ENCODE data around the gene GUCD1. TPM values are rescaled to one million over a fixed set of nuclear protein-coding genes. Genes with fewer than 3 reads are reported as not detected.
A peak's percentile ranks its signal among the peaks of the same experiment; 100 is the strongest.
"Not testable (repeated sequence)": the region's sequence is repeated elsewhere in the genome, so short reads cannot be mapped to it uniquely, and the experiment has no call there.

The GUCD1 gene
- total RNA-seq, 1 experiment from 2014 or later, result 58.3 TPM

DNA sequence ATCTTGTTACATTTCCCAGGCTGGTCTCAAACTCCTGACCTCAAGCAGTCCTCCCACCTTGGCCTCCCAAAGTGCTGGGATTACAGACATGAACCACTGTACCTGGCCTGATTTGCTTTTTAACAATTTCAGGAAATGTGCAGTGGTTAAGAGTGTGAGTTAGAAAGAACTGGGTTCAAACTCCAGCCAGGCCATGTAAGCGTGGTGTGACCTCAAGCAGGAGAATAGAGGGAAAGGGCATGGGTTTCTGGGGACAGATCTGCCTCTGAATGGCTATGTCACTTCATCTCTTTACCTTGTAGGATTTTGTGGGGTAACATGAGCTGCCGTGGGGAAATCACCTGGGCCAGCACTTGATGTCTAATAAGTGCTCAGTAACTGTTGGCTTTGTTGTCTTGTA, 10.1 kb upstream of the GUCD1 start:
- DNase-seq (ENCODE audit: low spot score), result no peak

DNA sequence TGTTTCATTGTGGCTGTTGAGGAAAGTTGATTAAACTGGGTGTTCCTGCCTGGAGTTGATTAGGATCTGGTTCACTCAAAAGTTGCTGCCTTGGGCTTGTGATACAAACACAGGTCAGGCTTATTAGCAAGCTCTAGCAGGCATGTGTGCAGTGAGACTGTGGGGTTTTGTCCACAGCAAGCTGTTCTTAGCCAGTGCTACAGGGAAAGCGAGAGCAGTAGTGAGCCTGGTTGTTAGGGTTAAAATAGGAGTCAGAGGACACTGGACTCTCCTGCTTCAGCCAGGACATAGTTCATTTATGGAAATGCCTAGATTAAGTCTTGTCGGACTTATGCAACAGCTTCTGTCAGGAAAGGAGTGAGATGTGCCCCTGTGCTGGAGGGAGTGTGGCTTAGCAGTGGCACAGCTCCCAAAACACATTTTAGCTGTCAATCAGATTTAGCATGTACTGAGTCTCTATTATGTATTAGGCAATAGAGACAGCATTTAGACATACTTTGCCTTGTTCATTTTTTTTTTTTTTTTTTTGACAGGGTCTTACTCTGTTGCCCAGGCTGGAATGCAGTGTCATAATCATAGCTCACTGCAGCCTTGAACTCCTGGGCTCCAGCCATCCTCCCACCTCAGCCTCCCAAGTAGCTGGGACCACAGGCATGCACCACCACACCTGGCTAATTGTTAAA, 9.6 kb upstream of the GUCD1 start:
- DNase-seq (ENCODE audit: low spot score), result no peak

DNA sequence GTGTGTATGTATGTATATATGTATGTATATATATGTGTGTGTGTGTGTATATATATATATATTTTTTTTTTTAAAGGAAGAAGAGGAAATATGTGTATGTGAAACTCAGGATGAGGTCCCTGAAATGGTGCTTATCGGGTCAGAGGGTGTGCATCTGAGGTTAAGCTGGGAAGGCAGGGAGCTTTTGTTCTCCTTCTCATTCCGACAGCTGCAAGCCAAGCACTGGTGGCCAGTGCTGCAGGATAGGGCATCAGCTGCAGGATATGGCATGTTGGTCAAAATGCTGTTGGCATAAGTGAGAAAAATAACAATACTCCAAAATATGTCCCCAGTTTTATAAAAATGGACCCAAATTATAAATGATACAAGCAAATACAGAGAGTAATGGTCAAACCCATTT, 8.3 kb upstream of the GUCD1 start:
- no peak for DNase-seq (ENCODE audit: low spot score)

DNA sequence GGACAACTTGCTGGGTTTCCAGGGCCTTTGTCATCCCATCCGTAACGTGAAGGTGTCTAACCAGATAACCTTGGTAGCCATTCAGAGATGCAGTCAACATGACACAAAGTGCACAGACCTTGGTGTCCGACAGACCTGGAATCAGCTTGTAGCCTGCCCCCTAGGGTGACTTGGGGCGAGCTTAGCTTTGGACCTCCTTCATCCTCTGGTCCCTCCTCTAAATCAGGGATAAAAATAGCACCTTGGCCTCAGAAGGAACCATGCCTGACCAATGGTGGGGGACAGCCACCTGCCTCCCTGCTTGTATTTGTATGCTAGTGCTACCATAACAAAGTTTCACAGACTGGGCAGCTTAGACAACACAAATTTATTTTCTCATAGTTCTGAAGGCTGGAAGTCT, 4.5 kb upstream of the GUCD1 start:
- no peak for DNase-seq (ENCODE audit: low spot score)

- DNase-seq (ENCODE audit: low spot score), result peak; percentile 89
Observed at GRCh38 chr22:24555165-24556039, 464 bp upstream of the GUCD1 start, which contains the start of gene SNRPD3. Gene SNRPD3, plus strand, starts transcription at chr22:24555999. Its CDS starts 1,676 bp downstream, at chr22:24557675.

GRCh38 chr22:24553597-24554312, 1.2 kb downstream of the GUCD1 start:
- no peak for DNase-seq (ENCODE audit: low spot score)

DNA sequence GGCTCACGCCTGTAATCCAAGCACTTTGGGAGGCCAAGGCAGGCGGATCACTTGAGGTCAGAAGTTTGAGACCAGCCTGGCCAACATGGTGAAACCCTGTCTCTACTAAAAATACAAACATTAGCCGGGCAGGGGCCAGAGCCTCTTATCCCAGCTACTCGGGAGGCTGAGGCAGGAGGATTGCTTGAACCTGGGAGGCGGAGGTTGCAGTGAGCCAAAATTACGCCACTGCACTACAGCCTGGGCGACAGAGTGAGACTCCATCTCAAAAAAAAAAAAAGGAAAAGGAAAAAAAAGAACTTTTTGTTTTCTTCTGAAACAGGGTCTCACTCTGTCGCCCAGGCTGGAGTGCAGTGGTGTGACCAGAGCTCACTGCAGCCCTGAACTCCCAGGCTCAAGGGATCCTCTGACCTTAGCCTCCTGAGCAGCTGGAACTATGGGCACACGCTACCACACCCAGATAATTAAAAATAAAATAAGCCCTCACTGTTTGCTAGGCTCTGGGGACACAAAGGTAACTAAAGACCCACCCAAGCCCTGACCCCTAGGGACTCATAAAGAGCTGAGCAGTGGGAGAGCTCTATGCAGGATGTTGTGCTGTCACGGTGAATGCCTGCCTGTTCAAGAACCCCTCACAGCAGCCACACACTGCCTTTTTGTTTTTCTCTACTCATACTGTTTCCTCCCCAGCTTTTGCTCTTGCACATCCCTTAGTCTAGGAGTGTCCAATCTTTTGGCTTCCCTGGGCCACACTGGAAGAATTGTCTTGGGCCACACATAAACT, 2.2 kb downstream of the GUCD1 start:
- DNase-seq (ENCODE audit: low spot score), result not testable (repeated sequence)

DNA sequence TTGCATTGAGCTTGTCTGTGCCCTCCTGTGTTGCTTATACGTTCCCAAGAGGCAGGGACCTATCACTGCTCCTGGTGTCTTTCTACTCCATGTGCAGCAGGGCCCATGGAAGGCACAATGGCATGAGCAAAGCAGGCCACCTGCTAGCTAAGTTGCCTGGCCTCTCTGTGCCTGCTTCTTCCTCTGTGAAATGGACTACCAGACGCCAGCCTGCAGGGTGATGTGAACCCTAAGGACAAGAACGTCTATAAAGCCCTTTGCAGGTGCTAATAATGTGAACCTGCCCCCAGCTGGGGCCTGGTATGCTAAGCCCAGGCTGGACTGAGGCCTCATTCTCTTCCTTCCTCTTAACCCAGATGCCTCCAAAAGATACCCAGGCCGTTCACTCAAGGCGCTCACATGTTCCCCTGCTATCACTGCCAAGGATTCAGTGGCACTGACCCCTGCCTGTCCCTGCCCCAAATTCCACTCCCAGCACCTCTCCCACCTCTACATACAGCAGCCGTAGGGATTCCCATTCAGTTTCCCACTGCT, 4.0 kb downstream of the GUCD1 start:
- DNase-seq (ENCODE audit: low spot score), result no peak

GRCh38 chr22:24550028-24550901, 4.7 kb downstream of the GUCD1 start:
- peak; percentile 16 for DNase-seq (ENCODE audit: low spot score)

DNA sequence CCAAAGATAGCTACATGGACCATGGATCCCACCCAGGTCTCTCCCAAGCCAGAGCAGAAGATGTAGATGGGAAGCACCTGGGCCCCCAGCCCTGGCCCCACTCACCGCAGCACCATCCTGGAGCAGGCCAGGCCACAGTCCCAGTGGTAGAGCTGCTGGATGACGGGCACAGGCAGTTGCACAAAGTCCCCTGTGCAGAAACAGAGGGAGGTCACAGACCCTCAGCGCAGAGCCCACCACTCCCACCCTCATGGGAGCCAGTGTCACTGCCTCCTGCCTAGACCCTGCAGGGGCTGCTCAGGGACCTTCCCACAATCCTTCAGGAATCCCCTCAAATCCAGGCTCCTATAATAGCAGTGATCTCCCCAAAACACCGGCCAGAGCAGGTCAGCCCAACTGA, 6.1 kb downstream of the GUCD1 start:
- no peak for DNase-seq (ENCODE audit: low spot score)

GRCh38 chr22:24543679-24544243, 11.2 kb downstream of the GUCD1 start:
- no peak for DNase-seq (ENCODE audit: low spot score)

- no peak for DNase-seq (ENCODE audit: low spot score)
Observed at GRCh38 chr22:24543185-24543601, 11.7 kb downstream of the GUCD1 start.

DNA sequence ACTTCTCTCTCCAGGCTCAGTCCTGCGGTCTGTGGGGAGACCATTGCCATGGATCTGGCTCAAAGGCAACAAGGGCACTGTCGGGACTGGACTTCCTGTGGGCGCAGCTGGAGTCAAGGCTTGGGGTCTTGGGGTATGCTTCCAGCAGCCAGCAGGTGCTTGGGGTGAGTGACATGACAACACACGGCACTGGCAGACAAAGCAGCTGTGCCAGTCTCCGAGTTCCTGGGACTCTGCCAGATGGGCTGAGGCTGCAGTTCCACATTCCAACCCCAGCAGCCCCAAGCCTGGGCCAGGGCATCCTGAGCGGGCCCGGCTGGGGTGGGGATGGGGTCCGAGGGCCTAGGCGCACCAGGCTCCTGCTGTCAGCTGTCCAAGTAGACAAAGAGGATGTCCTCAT, 12.3 kb downstream of the GUCD1 start:
- no peak for DNase-seq (ENCODE audit: low spot score)

DNA sequence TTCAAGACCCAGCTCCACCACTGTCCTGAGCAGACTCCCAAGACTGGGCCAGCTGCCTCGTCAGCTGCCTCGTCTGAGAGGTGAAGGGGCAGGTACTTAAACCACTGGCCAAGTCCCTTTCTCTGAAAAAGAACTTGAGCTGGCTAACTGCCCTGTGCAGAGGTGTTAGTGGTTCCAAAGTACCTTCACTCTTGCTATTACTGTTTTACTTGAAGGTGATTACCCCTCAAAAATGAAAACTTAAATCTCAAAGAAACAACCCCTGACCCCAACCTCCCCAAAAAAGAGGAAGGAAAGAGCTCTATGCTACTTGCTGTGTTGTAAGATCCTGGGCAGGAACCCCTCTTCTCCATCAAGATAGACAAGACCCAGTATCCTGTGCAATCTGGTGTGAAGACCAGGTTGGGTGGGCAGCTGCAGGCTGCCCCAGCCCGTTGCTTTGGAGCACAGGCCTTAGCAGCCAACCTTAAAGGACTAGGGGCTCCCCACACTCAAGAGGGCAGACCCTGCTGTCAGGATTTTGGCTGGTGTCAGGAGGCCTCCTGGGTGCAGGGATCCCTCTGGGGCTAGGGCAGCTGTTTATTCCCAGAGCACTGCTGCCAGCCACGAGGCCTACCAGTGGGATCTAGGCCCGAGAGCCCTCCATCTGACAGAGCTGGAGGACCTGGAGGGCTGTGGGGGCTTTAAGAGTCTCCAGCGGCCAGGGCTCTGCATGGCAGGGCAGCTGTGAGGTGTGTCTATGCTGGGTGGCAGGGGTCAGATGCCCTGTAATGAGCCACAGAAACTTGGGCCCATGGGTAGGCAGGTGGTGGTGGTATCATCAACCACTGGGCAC, 13.0 kb downstream of the GUCD1 start:
- DNase-seq (ENCODE audit: low spot score), result no peak

GRCh38 chr22:24540470-24540869, 14.5 kb downstream of the GUCD1 start:
- no peak for DNase-seq (ENCODE audit: low spot score)

- no peak for DNase-seq (ENCODE audit: low spot score)
Observed at GRCh38 chr22:24536089-24536488, 18.8 kb downstream of the GUCD1 start.

DNA sequence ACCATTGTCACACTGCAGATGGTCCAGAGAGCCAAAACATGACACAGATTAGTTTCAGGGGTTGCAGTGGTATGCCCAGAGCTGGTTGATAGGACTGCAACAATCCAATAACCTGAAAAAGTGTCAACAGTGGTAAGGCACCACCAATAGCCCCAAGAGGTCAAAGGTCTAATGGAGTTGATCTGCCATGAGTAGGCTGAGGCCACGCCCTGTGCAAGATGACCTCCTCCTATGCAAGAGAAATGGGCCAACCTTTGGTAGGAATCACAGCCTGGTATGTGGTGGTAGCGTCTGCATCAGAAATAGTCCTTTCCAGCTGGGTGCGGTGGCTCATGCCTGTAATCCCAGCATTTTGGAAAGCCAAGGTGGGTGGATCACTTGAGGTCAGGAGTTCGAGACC, 19.6 kb downstream of the GUCD1 start:
- DNase-seq (ENCODE audit: low spot score), result no peak

DNA sequence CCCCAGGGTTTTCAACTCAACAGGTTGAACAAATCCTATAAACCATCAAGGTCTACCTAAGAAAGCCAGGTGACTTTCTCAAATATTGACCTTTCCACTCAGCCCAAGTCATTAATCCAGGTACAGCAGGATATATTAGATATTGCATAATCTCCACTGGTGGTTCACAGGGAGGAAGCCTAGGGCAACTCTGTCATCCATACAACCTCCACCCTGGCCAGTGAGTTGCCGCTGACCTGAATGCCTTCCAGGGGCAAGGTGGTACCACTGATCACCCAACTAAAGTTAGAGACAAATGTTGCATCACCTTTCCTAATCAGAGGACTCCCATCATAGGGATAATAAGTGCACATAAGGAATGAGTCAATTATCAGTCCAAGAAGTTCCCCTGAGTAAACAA, 22.9 kb downstream of the GUCD1 start:
- DNase-seq (ENCODE audit: low spot score), result no peak

DNA sequence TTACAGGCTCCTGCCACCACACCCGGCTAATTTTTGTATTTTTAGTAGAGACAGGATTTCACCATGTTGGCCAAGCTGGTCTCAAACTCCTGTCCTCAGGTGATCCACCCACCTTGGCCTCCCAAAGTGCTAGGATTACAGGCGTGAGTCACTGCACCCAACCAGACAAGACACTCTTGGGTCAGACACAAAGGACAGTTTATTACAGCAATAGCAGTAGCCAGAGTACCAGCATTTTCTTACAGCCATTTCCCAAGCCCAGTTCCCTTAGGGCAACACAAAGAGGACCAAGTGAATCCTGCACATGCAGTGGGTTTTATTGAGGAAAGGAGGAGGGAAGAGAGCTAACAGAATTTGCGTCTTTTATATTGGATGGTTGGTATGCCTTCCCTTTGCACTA, 24.0 kb downstream of the GUCD1 start:
- not testable (repeated sequence) for DNase-seq (ENCODE audit: low spot score)
